Measurements from ENCODE around the gene RABGGTA. TPM values are rescaled to one million over a fixed set of nuclear protein-coding genes. Genes with fewer than 3 reads are reported as not detected.

Gene RABGGTA
- total RNA-seq, 1 experiment from 2014 or later = 20.2 TPM

DNA sequence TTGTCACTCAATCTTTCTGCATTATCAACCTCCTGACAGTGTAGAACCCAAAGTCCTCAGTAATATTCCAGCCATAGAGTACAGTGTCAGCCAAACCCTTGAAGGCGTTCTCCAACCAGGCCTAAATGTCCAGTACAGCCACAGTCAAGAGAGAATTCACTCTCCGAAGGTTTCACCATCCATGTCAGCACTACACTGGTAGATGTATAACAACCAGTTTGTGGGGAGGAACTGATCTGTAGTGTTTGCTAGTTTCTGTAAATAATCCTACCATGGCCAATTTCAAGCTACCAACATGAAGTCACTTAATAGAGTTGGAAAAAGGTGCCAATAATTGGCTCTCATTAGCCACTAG, 55.1 kb downstream of the RABGGTA start:
- DNase-seq (ENCODE audit: low read depth) = no peak

Other genes starting within 250 kb of the RABGGTA start
- under 0.01 and 0.12 TPM in 2 replicates for gene CARMIL3, start 219.6 kb downstream of the RABGGTA start, total RNA-seq (2014; rRNA removed; shearing (Covaris generic))
- not detected in 2 replicates for gene CPNE6, start 200.0 kb downstream of the RABGGTA start, total RNA-seq (2014; rRNA removed; shearing (Covaris generic))
- 12.3 and 12.5 TPM in 2 replicates for gene PCK2, start 177.3 kb downstream of the RABGGTA start, total RNA-seq (2014; rRNA removed; shearing (Covaris generic))
- 42.9 and 57.1 TPM in 2 replicates for gene DCAF11, start 156.8 kb downstream of the RABGGTA start, total RNA-seq (2014; rRNA removed; shearing (Covaris generic))
- 0.60 and 1.5 TPM in 2 replicates for gene NRL, start 156.6 kb downstream of the RABGGTA start, total RNA-seq (2014; rRNA removed; shearing (Covaris generic))
- gene FITM1, start 140.9 kb downstream of the RABGGTA start, total RNA-seq (2014; rRNA removed; shearing (Covaris generic)) = 0.20 TPM in 1 of 2 replicates, not detected in the other
- gene PSME1, start 135.4 kb downstream of the RABGGTA start, total RNA-seq (2014; rRNA removed; shearing (Covaris generic)) = 294 and 310 TPM in 2 replicates
- 25.8 and 32.6 TPM in 2 replicates for gene EMC9, start 130.0 kb downstream of the RABGGTA start, total RNA-seq (2014; rRNA removed; shearing (Covaris generic))
- 237 and 262 TPM in 2 replicates for gene PSME2, start 125.0 kb downstream of the RABGGTA start, total RNA-seq (2014; rRNA removed; shearing (Covaris generic))
- gene RNF31, start 124.1 kb downstream of the RABGGTA start, total RNA-seq (2014; rRNA removed; shearing (Covaris generic)) = 28.5 and 37.8 TPM in 2 replicates
- 39.3 and 54.4 TPM in 2 replicates for gene IRF9, start 110.3 kb downstream of the RABGGTA start, total RNA-seq (2014; rRNA removed; shearing (Covaris generic))
- 0.39 and 1.1 TPM in 2 replicates for gene REC8, start 99.5 kb downstream of the RABGGTA start, total RNA-seq (2014; rRNA removed; shearing (Covaris generic))
- 22.9 and 30.9 TPM in 2 replicates for gene IPO4, start 82.8 kb downstream of the RABGGTA start, total RNA-seq (2014; rRNA removed; shearing (Covaris generic))
- 52.5 and 69.2 TPM in 2 replicates for gene TM9SF1, start 76.2 kb downstream of the RABGGTA start, total RNA-seq (2014; rRNA removed; shearing (Covaris generic))
- gene TSSK4, start 65.9 kb downstream of the RABGGTA start, total RNA-seq (2014; rRNA removed; shearing (Covaris generic)) = not detected in 2 replicates
- 13.5 and 39.7 TPM in 2 replicates for gene CHMP4A, start 58.1 kb downstream of the RABGGTA start, total RNA-seq (2014; rRNA removed; shearing (Covaris generic))
- gene MDP1, start 55.5 kb downstream of the RABGGTA start, total RNA-seq (2014; rRNA removed; shearing (Covaris generic)) = 23.3 and 26.2 TPM in 2 replicates
- gene NEDD8, start 39.2 kb downstream of the RABGGTA start, total RNA-seq (2014; rRNA removed; shearing (Covaris generic)) = 306 and 349 TPM in 2 replicates
- 51.2 and 52.9 TPM in 2 replicates for gene GMPR2, start 38.7 kb downstream of the RABGGTA start, total RNA-seq (2014; rRNA removed; shearing (Covaris generic))
- 39.5 and 42.9 TPM in 2 replicates for gene TINF2, start 29.0 kb downstream of the RABGGTA start, total RNA-seq (2014; rRNA removed; shearing (Covaris generic))
- gene TGM1, start 8.4 kb downstream of the RABGGTA start, total RNA-seq (2014; rRNA removed; shearing (Covaris generic)) = 0.60 and 0.78 TPM in 2 replicates
- gene DHRS1, start 28.2 kb upstream of the RABGGTA start, total RNA-seq (2014; rRNA removed; shearing (Covaris generic)) = 12.6 and 15.6 TPM in 2 replicates
- 10.7 and 10.8 TPM in 2 replicates for gene NOP9, start 28.3 kb upstream of the RABGGTA start, total RNA-seq (2014; rRNA removed; shearing (Covaris generic))
- not detected in 2 replicates for gene CIDEB, start 36.4 kb upstream of the RABGGTA start, total RNA-seq (2014; rRNA removed; shearing (Covaris generic))
- 0.72 and 0.88 TPM in 2 replicates for gene LTB4R2, start 38.5 kb upstream of the RABGGTA start, total RNA-seq (2014; rRNA removed; shearing (Covaris generic))
- gene LTB4R, start 39.9 kb upstream of the RABGGTA start, total RNA-seq (2014; rRNA removed; shearing (Covaris generic)) = 0.48 and 0.59 TPM in 2 replicates
- gene ADCY4, start 63.5 kb upstream of the RABGGTA start, total RNA-seq (2014; rRNA removed; shearing (Covaris generic)) = not detected in 2 replicates
- gene RIPK3, start 68.4 kb upstream of the RABGGTA start, total RNA-seq (2014; rRNA removed; shearing (Covaris generic)) = 0.60 and 1.3 TPM in 2 replicates
- gene NFATC4, start 96.6 kb upstream of the RABGGTA start, total RNA-seq (2014; rRNA removed; shearing (Covaris generic)) = 10.6 and 13.1 TPM in 2 replicates
- 0.36 and 0.39 TPM in 2 replicates for gene NYNRIN, start 127.4 kb upstream of the RABGGTA start, total RNA-seq (2014; rRNA removed; shearing (Covaris generic))
- 0.72 and 1.3 TPM in 2 replicates for gene CBLN3, start 158.1 kb upstream of the RABGGTA start, total RNA-seq (2014; rRNA removed; shearing (Covaris generic))
- gene KHNYN, start 158.4 kb upstream of the RABGGTA start, total RNA-seq (2014; rRNA removed; shearing (Covaris generic)) = 18.4 and 23.1 TPM in 2 replicates
- gene SDR39U1, start 171.2 kb upstream of the RABGGTA start, total RNA-seq (2014; rRNA removed; shearing (Covaris generic)) = 12.1 and 17.1 TPM in 2 replicates
- not detected in 2 replicates for gene CMA1, start 236.7 kb upstream of the RABGGTA start, total RNA-seq (2014; rRNA removed; shearing (Covaris generic))

Measured in RPMI7951 (cell line).